GM12874 (cell line): ENCODE results near the gene RAD23B.

Experiments used
- TF ChIP-seq, protein P1 (sequence below): IDR thresholded peaks from 2 replicates; pipeline ENCODE4 v1.5.1; 2011; ENCODE audit warnings: low read depth, mild to moderate bottlenecking, control low read depth, low read length, moderate library complexity; ENCODE audit not compliant: insufficient read depth

Gene RAD23B

DNA sequence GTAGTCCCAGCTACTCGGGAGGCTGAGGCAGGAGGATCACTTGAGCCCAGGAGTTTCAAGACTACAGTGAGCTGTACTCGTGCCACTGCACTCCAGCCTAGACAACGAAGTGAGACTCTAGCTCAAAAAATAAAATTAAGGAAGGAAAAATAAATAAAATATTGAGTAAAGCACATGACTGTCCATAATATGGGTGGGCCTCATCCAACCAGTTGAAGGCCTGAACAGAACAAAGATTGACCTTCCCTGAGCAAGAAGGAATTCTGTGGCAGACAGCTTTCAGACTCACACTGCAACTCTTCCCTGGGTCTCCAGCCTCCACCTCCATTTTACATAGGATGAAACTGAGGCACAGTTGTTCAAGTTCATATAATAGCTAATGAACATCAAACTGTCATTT is 72.3 kb downstream of the RAD23B start:
- TF ChIP-seq, protein P1, sequence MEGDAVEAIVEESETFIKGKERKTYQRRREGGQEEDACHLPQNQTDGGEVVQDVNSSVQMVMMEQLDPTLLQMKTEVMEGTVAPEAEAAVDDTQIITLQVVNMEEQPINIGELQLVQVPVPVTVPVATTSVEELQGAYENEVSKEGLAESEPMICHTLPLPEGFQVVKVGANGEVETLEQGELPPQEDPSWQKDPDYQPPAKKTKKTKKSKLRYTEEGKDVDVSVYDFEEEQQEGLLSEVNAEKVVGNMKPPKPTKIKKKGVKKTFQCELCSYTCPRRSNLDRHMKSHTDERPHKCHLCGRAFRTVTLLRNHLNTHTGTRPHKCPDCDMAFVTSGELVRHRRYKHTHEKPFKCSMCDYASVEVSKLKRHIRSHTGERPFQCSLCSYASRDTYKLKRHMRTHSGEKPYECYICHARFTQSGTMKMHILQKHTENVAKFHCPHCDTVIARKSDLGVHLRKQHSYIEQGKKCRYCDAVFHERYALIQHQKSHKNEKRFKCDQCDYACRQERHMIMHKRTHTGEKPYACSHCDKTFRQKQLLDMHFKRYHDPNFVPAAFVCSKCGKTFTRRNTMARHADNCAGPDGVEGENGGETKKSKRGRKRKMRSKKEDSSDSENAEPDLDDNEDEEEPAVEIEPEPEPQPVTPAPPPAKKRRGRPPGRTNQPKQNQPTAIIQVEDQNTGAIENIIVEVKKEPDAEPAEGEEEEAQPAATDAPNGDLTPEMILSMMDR, result no peak

DNA sequence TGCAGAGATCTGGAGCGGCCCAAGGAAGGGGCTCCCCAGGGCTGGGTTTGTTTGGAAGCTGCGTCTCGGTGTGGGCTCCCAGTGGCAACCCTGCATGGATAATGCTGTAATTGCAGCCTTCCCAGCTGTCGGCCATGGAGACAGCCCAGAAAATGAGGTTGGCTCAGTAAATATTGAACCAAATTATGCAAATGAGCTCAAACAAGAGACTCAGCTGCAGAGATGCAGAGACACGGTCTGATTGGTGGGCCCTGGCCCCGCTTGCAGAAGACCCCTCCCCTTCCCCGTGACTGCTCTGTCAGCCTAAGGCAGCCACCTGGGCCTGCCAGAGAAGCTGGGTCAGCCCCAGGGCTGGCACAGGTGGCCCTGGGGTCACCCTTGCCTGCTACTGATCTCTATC is 75.9 kb downstream of the RAD23B start:
- TF ChIP-seq, protein P1, result no peak

DNA sequence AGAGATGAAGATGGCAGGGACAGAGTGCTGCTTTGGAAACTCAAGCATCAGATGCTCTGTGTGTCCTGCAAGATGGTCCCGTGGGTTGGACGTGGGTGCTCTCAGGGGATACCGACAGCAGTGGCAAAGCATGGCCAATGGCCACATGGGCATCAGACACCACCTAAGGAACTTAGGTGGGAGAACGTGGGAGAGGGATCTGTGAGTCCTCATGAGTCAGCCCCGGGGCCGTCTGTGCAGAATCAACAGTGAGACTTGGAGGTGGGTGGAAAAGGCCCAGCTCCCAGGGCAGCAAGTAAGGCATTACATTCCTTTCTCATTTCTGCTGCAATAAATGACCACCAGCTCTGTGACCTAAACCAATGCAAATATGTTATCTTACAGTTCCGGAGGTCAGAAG is 77.0 kb downstream of the RAD23B start:
- TF ChIP-seq, protein P1, result no peak

DNA sequence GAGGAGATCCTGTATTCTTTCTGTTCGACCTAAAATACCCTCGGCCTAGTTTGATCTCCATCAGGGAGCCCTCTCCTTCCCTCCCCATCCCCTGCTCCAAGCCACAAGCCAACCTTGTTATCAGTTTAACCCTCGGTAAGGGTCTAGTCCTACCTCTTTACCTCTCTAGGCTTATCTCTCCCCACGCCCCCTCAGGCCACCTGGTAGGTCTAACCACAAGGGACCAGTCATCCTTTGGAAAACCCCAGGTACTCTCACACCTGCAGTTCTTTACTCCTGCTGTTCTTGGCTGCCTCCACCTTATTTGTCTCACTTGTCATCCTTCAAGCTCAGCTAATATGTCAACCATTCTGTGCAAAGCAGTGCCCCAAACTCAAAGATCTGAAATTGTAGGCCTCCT is 78.7 kb downstream of the RAD23B start:
- TF ChIP-seq, protein P1, result no peak

DNA sequence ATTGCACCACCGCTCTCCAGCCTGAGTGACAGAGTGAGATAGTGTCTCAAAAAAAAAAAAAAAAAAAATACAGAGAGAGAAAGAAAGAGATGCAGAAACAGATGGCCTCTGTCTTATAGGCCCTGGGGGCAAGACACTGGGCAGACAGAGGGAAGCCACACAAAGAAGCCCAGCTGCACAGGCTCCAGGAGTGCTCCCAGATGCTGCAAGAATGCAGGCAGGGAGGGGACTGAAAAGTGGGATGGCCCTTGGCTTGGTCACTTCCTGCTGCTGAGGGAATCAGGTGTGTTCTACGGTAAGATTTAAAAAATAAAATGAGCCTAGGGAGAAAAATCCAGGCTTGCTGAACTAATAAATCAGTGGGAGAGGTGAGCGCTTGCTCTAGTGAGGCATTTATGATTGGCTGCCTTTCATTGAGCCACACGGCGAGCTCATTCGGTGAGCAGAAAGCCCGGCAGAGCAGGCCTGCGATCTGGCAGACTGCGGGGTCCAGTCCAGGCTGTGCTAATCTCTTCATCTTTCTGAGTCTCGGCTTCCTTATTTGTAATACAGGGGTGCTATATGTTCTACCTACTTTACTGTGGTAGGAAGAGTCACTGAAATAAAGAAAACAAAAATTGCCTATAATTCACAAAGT is 80.6 kb downstream of the RAD23B start:
- TF ChIP-seq, protein P1, result no peak

DNA sequence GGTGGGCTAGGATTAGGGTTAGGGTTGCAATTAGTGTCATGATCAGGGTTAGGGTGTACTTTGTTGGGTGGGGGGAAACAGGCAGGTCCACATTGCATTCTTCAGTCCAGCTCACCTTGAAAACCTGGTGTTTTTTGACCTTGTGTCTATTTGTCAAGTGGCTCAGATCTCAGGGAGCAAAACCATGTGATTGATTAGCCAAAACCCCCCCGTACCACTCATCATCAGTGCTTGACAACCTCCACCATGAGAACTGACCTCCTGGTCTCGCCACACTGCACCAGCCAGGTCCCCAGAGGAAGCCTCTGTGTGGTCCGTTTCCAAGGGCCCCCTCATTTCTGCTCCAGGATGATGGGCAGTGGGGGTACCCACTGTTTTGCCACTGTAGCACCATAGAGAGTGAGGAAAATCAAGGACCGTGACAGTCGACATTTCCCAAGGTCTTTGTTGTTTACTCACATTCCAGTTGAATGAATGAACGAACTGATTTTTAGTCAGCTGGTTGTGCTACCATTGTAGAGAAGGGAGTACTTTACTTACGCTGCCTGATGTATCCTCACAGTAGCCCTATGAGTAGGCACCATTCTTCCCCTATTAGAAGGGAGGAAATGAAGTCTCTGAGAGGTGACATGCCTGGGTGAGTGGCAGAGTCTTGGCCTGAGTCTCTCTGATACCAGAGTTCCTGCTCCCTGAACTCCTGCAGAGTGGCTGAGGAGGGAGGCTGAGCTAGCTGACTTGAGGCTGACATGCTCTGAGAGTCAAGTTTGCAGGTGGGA is 84.8 kb downstream of the RAD23B start:
- TF ChIP-seq, protein P1, result no peak

DNA sequence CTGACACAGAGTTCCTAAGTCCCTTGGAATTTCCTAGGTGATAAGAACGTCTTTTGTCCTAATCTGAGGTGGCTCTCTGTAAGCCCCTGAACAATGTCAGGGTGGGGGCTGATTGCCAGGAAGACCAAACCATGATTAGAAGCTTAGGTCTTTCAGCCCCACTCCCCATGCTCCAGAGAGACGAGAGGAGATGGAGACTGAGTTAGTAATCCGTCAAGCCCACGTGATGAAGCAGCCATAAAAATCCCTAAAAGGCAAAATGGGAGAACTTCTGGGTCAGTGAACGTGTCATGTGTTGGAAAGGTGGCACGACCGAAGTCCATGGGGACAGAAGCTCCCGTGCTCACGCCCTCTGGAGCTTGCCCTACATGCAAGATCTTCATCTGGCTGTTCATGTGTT is 85.6 kb downstream of the RAD23B start:
- TF ChIP-seq, protein P1, result no peak
